Measurements from ENCODE around the gene ANKS1B.

The ANKS1B gene

GRCh38 chr12:99170037-99170436 lies 814.7 kb downstream of the ANKS1B start:
- no peak for TF ChIP-seq CTCF (IDR thresholded peaks at IDR 0.05; ENCODE audit: low read depth, low read length)
- no peak for DNase-seq (ENCODE audit: extremely low read depth, low read depth)

GRCh38 chr12:99157946-99158345 lies 826.8 kb downstream of the ANKS1B start:
- TF ChIP-seq CTCF (IDR thresholded peaks at IDR 0.05; ENCODE audit: low read depth, low read length), result no peak
- no peak for DNase-seq (ENCODE audit: extremely low read depth, low read depth)

- DNase-seq (ENCODE audit: extremely low read depth, low read depth), result no peak
- TF ChIP-seq CTCF (IDR thresholded peaks at IDR 0.05; ENCODE audit: low read depth, low read length), result no peak
Measured at GRCh38 chr12:99154983-99155336, 829.8 kb downstream of the ANKS1B start.

- TF ChIP-seq CTCF (IDR thresholded peaks at IDR 0.05; ENCODE audit: low read depth, low read length), result no peak
- no peak for DNase-seq (ENCODE audit: extremely low read depth, low read depth)
Measured at GRCh38 chr12:99154216-99154982, 830.3 kb downstream of the ANKS1B start.

- DNase-seq (ENCODE audit: extremely low read depth, low read depth), result no peak
- no peak for TF ChIP-seq CTCF (IDR thresholded peaks at IDR 0.05; ENCODE audit: low read depth, low read length)
Measured at GRCh38 chr12:99153293-99153692, 831.4 kb downstream of the ANKS1B start.

GRCh38 chr12:99152337-99152736 lies 832.4 kb downstream of the ANKS1B start:
- TF ChIP-seq CTCF (IDR thresholded peaks at IDR 0.05; ENCODE audit: low read depth, low read length), result no peak

GRCh38 chr12:99151744-99152143 lies 833.0 kb downstream of the ANKS1B start:
- DNase-seq (ENCODE audit: extremely low read depth, low read depth), result no peak
- TF ChIP-seq CTCF (IDR thresholded peaks at IDR 0.05; ENCODE audit: low read depth, low read length), result no peak

More at GRCh38 chr12:99152337-99152736, 832.4 kb downstream of the ANKS1B start:
- no peak for DNase-seq (ENCODE audit: extremely low read depth, low read depth)

Data from AG09319 (cell line).